WTC11 (cell line): ENCODE measurements around the gene LAMTOR2. TPM values are rescaled to one million over a fixed set of nuclear protein-coding genes. Genes with fewer than 3 reads are reported as not detected.
A peak's percentile ranks its signal among the peaks of the same experiment; 100 is the strongest.

ENCODE experiments used
- ATAC-seq: fragments of 200-7000 bp; cut with Tn5 transposase; 2 replicates; pipeline ENCODE4 v1.10.0; 2021; ENCODE audit warnings: mild to moderate bottlenecking, moderate library complexity
- CTCF ChIA-PET: fragments of 300-600 bp; sonication (Branson Sonifier 250); formaldehyde crosslinking; loops from one replicate; lab custom pipeline; 2021; ENCODE audit warnings: antibody characterized with exemption; lab: Charles Lee
- POLR2A ChIA-PET: fragments of 350-600 bp; sonication (Branson Sonifier 250); formaldehyde crosslinking; loops from one replicate; lab custom pipeline; 2021; ENCODE audit warnings: antibody characterized with exemption; lab: Charles Lee
- DNase-seq: peaks from one replicate; pipeline ENCODE4 v3.0.0; 2021; ENCODE audit warnings: low spot score
- H3K27ac Mint-ChIP-seq: 2 replicates; pipeline ENCODE4 v1.8.0; 2021; ENCODE audit warnings: mixed read lengths
- H3K27me3 Mint-ChIP-seq: 2 replicates; pipeline ENCODE4 v1.8.0; 2021; ENCODE audit warnings: low read depth, mild to moderate bottlenecking, moderate library complexity, mixed read lengths
- H3K36me3 Mint-ChIP-seq: 2 replicates; pipeline ENCODE4 v1.8.0; 2021; ENCODE audit warnings: mixed read lengths
- H3K4me1 Mint-ChIP-seq: 2 replicates; pipeline ENCODE4 v1.8.0; 2022; ENCODE audit warnings: mixed read lengths
- H3K4me3 Mint-ChIP-seq: 2 replicates; pipeline ENCODE4 v1.8.0; 2021; ENCODE audit warnings: mild to moderate bottlenecking, moderate library complexity, mixed read lengths
- H3K9me3 Mint-ChIP-seq: 2 replicates; pipeline ENCODE4 v1.8.0; 2021; ENCODE audit warnings: mixed read lengths
- CDX4 ChIP-seq: fragments of 250-450 bp; sonication (Bioruptor Pico); IDR thresholded peaks from 2 replicates; pipeline ENCODE4 v1.9.0; 2021; ENCODE audit warnings: moderate library complexity, mild to moderate bottlenecking, inconsistent platforms, borderline replicate concordance
- CTCF ChIP-seq: fragments of 200-600 bp; IDR thresholded peaks from 2 replicates; pipeline ENCODE4 v1.8.0; 2022; ENCODE audit warnings: antibody characterized with exemption
- FOXP1 ChIP-seq: sonication (generic); formaldehyde crosslinking; IDR thresholded peaks from 2 replicates; pipeline ENCODE4 v1.8.0; 2022; ENCODE audit warnings: missing genetic modification reagents, mild to moderate bottlenecking, moderate library complexity, borderline replicate concordance
- GABPB1 ChIP-seq: sonication (generic); formaldehyde crosslinking; IDR thresholded peaks from 2 replicates; pipeline ENCODE4 v1.8.1; 2023; ENCODE audit warnings: mild to moderate bottlenecking, missing genetic modification reagents
- GTF2I ChIP-seq: fragments of 250-450 bp; sonication (Bioruptor Pico); conservative IDR thresholded peaks from 2 replicates; pipeline ENCODE4 v1.4.0; 2021; ENCODE audit warnings: mild to moderate bottlenecking
- JAZF1 ChIP-seq: fragments of 250-450 bp; sonication (Bioruptor Pico); IDR thresholded peaks from 2 replicates; pipeline ENCODE4 v1.9.0; 2021; ENCODE audit warnings: moderate library complexity, mild to moderate bottlenecking, inconsistent platforms
- MAX ChIP-seq: sonication (generic); formaldehyde crosslinking; IDR thresholded peaks from 2 replicates; pipeline ENCODE4 v1.8.0; 2022; ENCODE audit warnings: mild to moderate bottlenecking, missing genetic modification reagents
- MLX ChIP-seq: sonication (generic); formaldehyde crosslinking; IDR thresholded peaks from 2 replicates; pipeline ENCODE4 v1.8.1; 2023; ENCODE audit warnings: mild to moderate bottlenecking, missing genetic modification reagents, moderate library complexity
- NR1H2 ChIP-seq: sonication (generic); formaldehyde crosslinking; IDR thresholded peaks from 2 replicates; pipeline ENCODE4 v1.9.0; 2021; ENCODE audit warnings: mild to moderate bottlenecking, moderate library complexity, missing genetic modification reagents
- NR3C1 ChIP-seq: sonication (generic); formaldehyde crosslinking; conservative IDR thresholded peaks from 2 replicates; pipeline ENCODE4 v1.8.1; 2023; ENCODE audit warnings: low read depth, mild to moderate bottlenecking, missing genetic modification reagents
- PRDM15 ChIP-seq: sonication (generic); formaldehyde crosslinking; IDR thresholded peaks from 2 replicates; pipeline ENCODE4 v1.8.0; 2022; ENCODE audit warnings: missing genetic modification reagents
- PRRX2 ChIP-seq: fragments of 250-450 bp; sonication (Bioruptor Pico); IDR thresholded peaks from 2 replicates; pipeline ENCODE4 v1.8.0; 2021; ENCODE audit warnings: mild to moderate bottlenecking
- SP1 ChIP-seq: sonication (generic); formaldehyde crosslinking; conservative IDR thresholded peaks from 2 replicates; pipeline ENCODE4 v1.8.1; 2022; ENCODE audit warnings: missing genetic modification reagents
- TP53 ChIP-seq: sonication (generic); formaldehyde crosslinking; IDR thresholded peaks from 2 replicates; pipeline ENCODE4 v1.8.1; 2023; ENCODE audit warnings: mild to moderate bottlenecking, missing genetic modification reagents
- ZMAT4 ChIP-seq: fragments of 250-450 bp; sonication (Bioruptor Pico); IDR thresholded peaks from 2 replicates; pipeline ENCODE4 v1.9.0; 2021; ENCODE audit warnings: mild to moderate bottlenecking
- total RNA-seq: library from RNA; stranded (reverse); gene quantifications from 3 replicates; pipeline ENCODE4 v1.2.3, GENCODE V29; 2021

Gene LAMTOR2
- total RNA-seq, 1 experiment from 2014 or later, result 62.4 TPM

GRCh38 chr1:156076609-156077429, 22.2 kb downstream of the LAMTOR2 start (continued):
- peak; percentile 58 for TF ChIP-seq MAX (CRISPR knock-in tag)

- Mint-ChIP-seq H3K36me3 (peaks cover 8% of the 10 kb centered on the region), H3K9me3 (no peaks in the 10 kb centered on the region), H3K27me3 (no peaks in the 10 kb centered on the region), H3K4me1 (peaks cover 74% of the 10 kb centered on the region), H3K27ac (peak overlapping the region; percentile 47), H3K4me3 (peak overlapping the region; percentile 96)
- TF ChIP-seq NR3C1 (CRISPR knock-in tag) (0 out of 2 replicates have a peak, but pooled peaks have one; percentile 25), TP53 (CRISPR knock-in tag) (no peak), JAZF1 (CRISPR knock-in tag) (no peak), CTCF (no peak), GABPB1 (no peak), PRRX2 (CRISPR knock-in tag) (no peak), CDX4 (CRISPR knock-in tag) (no peak)
- ATAC-seq (no peak), DNase-seq (no peak)
- CTCF ChIA-PET, result no interaction called here
- POLR2A ChIA-PET, result no interaction called here
These were observed 22.8 kb downstream of the LAMTOR2 start for GRCh38 chr1:156077430-156077760.

- Mint-ChIP-seq H3K36me3 (peaks cover 8% of the 10 kb centered on the region), H3K4me3 (peak overlapping the region; percentile 96), H3K9me3 (no peaks in the 10 kb centered on the region), H3K27ac (peak overlapping the region; percentile 88), H3K4me1 (peaks cover 68% of the 10 kb centered on the region), H3K27me3 (no peaks in the 10 kb centered on the region)
- ATAC-seq (no peak), DNase-seq (no peak)
- TF ChIP-seq SP1 (CRISPR knock-in tag) (no peak), PRDM15 (CRISPR knock-in tag) (no peak)
- POLR2A ChIA-PET, result no interaction called here
- CTCF ChIA-PET, result interaction anchor here (0.6 to 1.3 kb wide), 5 partner anchors 12 to 122 kb away, joined by 3 to 13 read pairs (median 4); no protein-coding TSS in a partner anchor
These were observed 24.1 kb downstream of the LAMTOR2 start for GRCh38 chr1:156078728-156079127.

GRCh38 chr1:156079762-156080161, 25.2 kb downstream of the LAMTOR2 start:
- POLR2A ChIA-PET, result interaction anchor here (0.7 kb wide), 2 partner anchors 27 to 145 kb away, joined by 3 read pairs; partner anchors contain the start of gene UBQLN4
- CTCF ChIA-PET, result interaction anchor here (1.0 to 1.1 kb wide), 3 partner anchors 14 to 54 kb away, joined by 3 to 6 read pairs (median 3); no protein-coding TSS in a partner anchor
- Mint-ChIP-seq H3K9me3 (no peaks in the 10 kb centered on the region), H3K4me1 (peaks cover 70% of the 10 kb centered on the region), H3K4me3 (peak overlapping the region; percentile 96), H3K36me3 (peaks cover 8% of the 10 kb centered on the region), H3K27ac (0 out of 2 replicates have a peak overlapping the region, but pooled peaks have one; percentile 48), H3K27me3 (no peaks in the 10 kb centered on the region)
- DNase-seq (no peak), ATAC-seq (no peak)
- TF ChIP-seq NR1H2 (CRISPR knock-in tag) (no peak), ZMAT4 (CRISPR knock-in tag) (no peak), JAZF1 (CRISPR knock-in tag) (no peak), MLX (CRISPR knock-in tag) (no peak), FOXP1 (no peak), GTF2I (CRISPR knock-in tag) (no peak)
